HEK293 (cell line): ENCODE results near the gene FRMD8.

Experiments
- CTCF ChIA-PET: fragments of 350-600 bp; formaldehyde crosslinking; extraction: SDS; loops from one replicate; lab custom pipeline; 2021; ENCODE audit warnings: antibody characterized with exemption; lab: Yijun Ruan, JAX
- POLR2A ChIA-PET: fragments of 300-600 bp; formaldehyde crosslinking; extraction: SDS; loops from one replicate; lab custom pipeline; 2020; ENCODE audit warnings: antibody characterized with exemption, inconsistent platforms; lab: Yijun Ruan, JAX
- H3K27ac ChIP-seq: fragments of 200-500 bp; sonication (Bioruptor generic); 2 replicates; pipeline ENCODE4 v1.5.1; 2014; ENCODE audit warnings: low read depth, low read length, control low read depth, inconsistent platforms; ENCODE audit errors: extremely low read depth
- H3K36me3 ChIP-seq, 2 experiments: fragments of 200-500 bp in 1 of 2; sonication (Bioruptor generic) in 1 of 2; 1 replicate in 1 of 2; 2 replicates in 1 of 2; pipeline ENCODE4 v1.5.1; 2014 to 2017; ENCODE audit warnings: inconsistent platforms in 2 of 2, low read length in 2 of 2; ENCODE audit not compliant: control insufficient read depth in 2 of 2, insufficient read depth in 1 of 2
- H3K4me1 ChIP-seq: fragments of 200-500 bp; sonication (Bioruptor generic); 2 replicates; pipeline ENCODE4 v1.5.1; 2014; ENCODE audit warnings: mild to moderate bottlenecking, low read length, inconsistent platforms; ENCODE audit not compliant: control insufficient read depth, insufficient read depth
- H3K4me3 ChIP-seq: 2 replicates; pipeline ENCODE4 v1.5.1; 2011; ENCODE audit warnings: low read depth, mild to moderate bottlenecking, control low read depth, low read length, moderate library complexity
- H3K9me3 ChIP-seq: fragments of 200-500 bp; sonication (Bioruptor generic); 2 replicates; pipeline ENCODE4 v1.5.1; 2014; ENCODE audit warnings: low read depth, low read length, inconsistent platforms; ENCODE audit not compliant: control insufficient read depth, insufficient read depth
- GLIS1 ChIP-seq: fragments of 450-650 bp; formaldehyde crosslinking; IDR thresholded peaks from 2 replicates; pipeline ENCODE4 v1.5.1; 2016; ENCODE audit warnings: missing biosample characterization, missing genetic modification characterization
- KLF1 ChIP-seq: fragments of 450-650 bp; formaldehyde crosslinking; IDR thresholded peaks from 2 replicates; pipeline ENCODE4 v1.5.1; 2016; ENCODE audit warnings: missing biosample characterization, missing genetic modification characterization
- TRIM28 ChIP-seq: IDR thresholded peaks from 2 replicates; pipeline ENCODE4 v1.6.1; 2011; ENCODE audit warnings: low read length, control low read depth, borderline replicate concordance
- ZBTB21 ChIP-seq: fragments of 450-650 bp; formaldehyde crosslinking; IDR thresholded peaks from 2 replicates; pipeline ENCODE4 v1.5.1; 2017; ENCODE audit warnings: missing biosample characterization, missing genetic modification characterization
- ZFP37 ChIP-seq: fragments of 450-650 bp; formaldehyde crosslinking; IDR thresholded peaks from 2 replicates; pipeline ENCODE4 v1.5.1; 2016; ENCODE audit warnings: missing biosample characterization, missing genetic modification characterization
- ZIC2 ChIP-seq: fragments of 450-650 bp; formaldehyde crosslinking; IDR thresholded peaks from 2 replicates; pipeline ENCODE4 v1.5.1; 2016; ENCODE audit warnings: missing biosample characterization, missing genetic modification characterization
- ZNF112 ChIP-seq: fragments of 450-650 bp; formaldehyde crosslinking; IDR thresholded peaks from 2 replicates; pipeline ENCODE4 v1.5.0; 2017; ENCODE audit warnings: missing biosample characterization, missing genetic modification characterization
- ZNF202 ChIP-seq: fragments of 450-650 bp; formaldehyde crosslinking; IDR thresholded peaks from 2 replicates; pipeline ENCODE4 v1.5.1; 2016; ENCODE audit warnings: missing biosample characterization, missing genetic modification characterization, borderline replicate concordance
- ZNF248 ChIP-seq: fragments of 450-650 bp; formaldehyde crosslinking; IDR thresholded peaks from 2 replicates; pipeline ENCODE4 v1.5.1; 2017; ENCODE audit warnings: missing biosample characterization, missing genetic modification characterization
- ZNF37A ChIP-seq: fragments of 450-650 bp; IDR thresholded peaks from 2 replicates; pipeline ENCODE4 v1.5.1; 2018; ENCODE audit warnings: missing biosample characterization, missing genetic modification characterization
- ZNF416 ChIP-seq: fragments of 450-650 bp; formaldehyde crosslinking; IDR thresholded peaks from 2 replicates; pipeline ENCODE4 v1.5.1; 2016; ENCODE audit warnings: missing biosample characterization, missing genetic modification characterization
- ZNF473 ChIP-seq: fragments of 450-650 bp; formaldehyde crosslinking; IDR thresholded peaks from 2 replicates; pipeline ENCODE4 v1.5.1; 2017; ENCODE audit warnings: missing biosample characterization, missing genetic modification characterization
- ZNF521 ChIP-seq: fragments of 450-650 bp; formaldehyde crosslinking; IDR thresholded peaks from 2 replicates; pipeline ENCODE4 v1.5.1; 2017; ENCODE audit warnings: missing biosample characterization, mild to moderate bottlenecking, missing genetic modification characterization
- ZNF544 ChIP-seq: fragments of 450-650 bp; formaldehyde crosslinking; IDR thresholded peaks from 2 replicates; pipeline ENCODE4 v1.5.0; 2017; ENCODE audit warnings: missing biosample characterization, missing genetic modification characterization
- ZNF558 ChIP-seq: fragments of 450-650 bp; formaldehyde crosslinking; IDR thresholded peaks from 2 replicates; pipeline ENCODE4 v1.5.1; 2016; ENCODE audit warnings: missing biosample characterization, missing genetic modification characterization
- ZNF76 ChIP-seq: fragments of 450-650 bp; formaldehyde crosslinking; IDR thresholded peaks from 2 replicates; pipeline ENCODE4; 2016; ENCODE audit warnings: low read depth, missing biosample characterization, missing genetic modification characterization, borderline replicate concordance
- ZNF792 ChIP-seq: fragments of 450-650 bp; formaldehyde crosslinking; IDR thresholded peaks from 2 replicates; pipeline ENCODE4 v1.5.1; 2016; ENCODE audit warnings: missing biosample characterization, missing genetic modification characterization
- ZSCAN16 ChIP-seq: fragments of 450-650 bp; formaldehyde crosslinking; IDR thresholded peaks from 2 replicates; pipeline ENCODE4 v1.5.1; 2016; ENCODE audit warnings: missing biosample characterization, missing genetic modification characterization
- TF ChIP-seq, protein P1 (sequence below): fragments of 450-650 bp; formaldehyde crosslinking; IDR thresholded peaks from 2 replicates; pipeline ENCODE4 v1.5.1; 2017; ENCODE audit warnings: missing biosample characterization, missing genetic modification characterization
- TF ChIP-seq, protein P2 (sequence below): fragments of 450-650 bp; IDR thresholded peaks from 2 replicates; pipeline ENCODE4 v1.5.1; 2018; ENCODE audit warnings: missing biosample characterization, missing genetic modification characterization
- TF ChIP-seq, protein P3 (sequence below): fragments of 450-650 bp; formaldehyde crosslinking; conservative IDR thresholded peaks from 2 replicates; pipeline ENCODE4 v1.5.1; 2016; ENCODE audit warnings: low read depth, missing biosample characterization, missing genetic modification characterization
- TF ChIP-seq, protein P4 (sequence below): sonication (generic); formaldehyde crosslinking; IDR thresholded peaks from 2 replicates; pipeline ENCODE4 v1.8.1; 2022; ENCODE audit warnings: mild to moderate bottlenecking, moderate library complexity, missing genetic modification reagents
- TF ChIP-seq, protein P5 (sequence below): fragments of 450-650 bp; formaldehyde crosslinking; IDR thresholded peaks from 2 replicates; pipeline ENCODE4 v1.5.1; 2016; ENCODE audit warnings: missing biosample characterization, missing genetic modification characterization

The FRMD8 gene

DNA sequence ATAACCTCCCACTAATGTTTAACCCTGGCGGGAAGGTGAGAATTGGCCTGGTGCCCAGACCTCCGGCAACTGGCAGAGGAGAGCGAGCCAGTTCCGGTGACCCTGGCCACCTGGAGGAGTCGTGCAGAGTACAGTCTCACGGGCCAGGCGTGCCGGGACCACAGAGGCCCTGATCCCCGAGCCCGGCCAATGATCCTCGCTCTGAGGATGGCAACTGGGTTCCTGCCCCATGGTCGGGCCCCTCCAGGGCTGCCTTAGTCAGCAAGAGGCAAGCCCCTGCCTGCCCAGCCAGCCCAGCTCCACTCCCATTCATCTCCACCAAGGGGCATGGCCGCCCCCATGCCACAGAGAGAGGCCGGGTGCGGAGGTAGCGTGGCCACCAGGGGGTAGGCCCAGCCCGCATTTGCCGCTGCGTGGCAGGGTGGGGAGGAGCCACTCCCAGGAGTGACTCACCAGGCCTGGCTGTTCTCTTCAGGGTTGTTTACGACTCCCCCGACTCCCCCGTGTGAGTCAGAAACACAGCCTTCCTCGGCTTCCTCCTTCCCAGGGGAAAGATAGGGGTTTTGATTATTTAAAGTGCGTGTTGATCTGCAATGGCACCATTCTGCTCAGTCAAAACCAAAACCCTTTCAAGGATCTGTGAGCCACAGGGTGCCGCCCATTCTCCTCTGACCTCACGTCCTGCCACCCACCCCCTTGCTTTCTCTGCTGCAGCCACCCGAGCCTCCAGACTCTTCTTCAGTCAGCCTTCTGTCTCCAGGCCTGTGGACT is 4.2 kb upstream of the FRMD8 start, which contains the start of gene SLC25A45 (continued):
- TF ChIP-seq, protein P1, sequence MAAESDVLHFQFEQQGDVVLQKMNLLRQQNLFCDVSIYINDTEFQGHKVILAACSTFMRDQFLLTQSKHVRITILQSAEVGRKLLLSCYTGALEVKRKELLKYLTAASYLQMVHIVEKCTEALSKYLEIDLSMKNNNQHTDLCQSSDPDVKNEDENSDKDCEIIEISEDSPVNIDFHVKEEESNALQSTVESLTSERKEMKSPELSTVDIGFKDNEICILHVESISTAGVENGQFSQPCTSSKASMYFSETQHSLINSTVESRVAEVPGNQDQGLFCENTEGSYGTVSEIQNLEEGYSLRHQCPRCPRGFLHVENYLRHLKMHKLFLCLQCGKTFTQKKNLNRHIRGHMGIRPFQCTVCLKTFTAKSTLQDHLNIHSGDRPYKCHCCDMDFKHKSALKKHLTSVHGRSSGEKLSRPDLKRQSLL (tag by site-specific recombination), result no peak
- TF ChIP-seq, protein P2, sequence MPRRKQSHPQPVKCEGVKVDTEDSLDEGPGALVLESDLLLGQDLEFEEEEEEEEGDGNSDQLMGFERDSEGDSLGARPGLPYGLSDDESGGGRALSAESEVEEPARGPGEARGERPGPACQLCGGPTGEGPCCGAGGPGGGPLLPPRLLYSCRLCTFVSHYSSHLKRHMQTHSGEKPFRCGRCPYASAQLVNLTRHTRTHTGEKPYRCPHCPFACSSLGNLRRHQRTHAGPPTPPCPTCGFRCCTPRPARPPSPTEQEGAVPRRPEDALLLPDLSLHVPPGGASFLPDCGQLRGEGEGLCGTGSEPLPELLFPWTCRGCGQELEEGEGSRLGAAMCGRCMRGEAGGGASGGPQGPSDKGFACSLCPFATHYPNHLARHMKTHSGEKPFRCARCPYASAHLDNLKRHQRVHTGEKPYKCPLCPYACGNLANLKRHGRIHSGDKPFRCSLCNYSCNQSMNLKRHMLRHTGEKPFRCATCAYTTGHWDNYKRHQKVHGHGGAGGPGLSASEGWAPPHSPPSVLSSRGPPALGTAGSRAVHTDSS (tag by site-specific recombination), result peak; percentile 90
- TF ChIP-seq, protein P3, sequence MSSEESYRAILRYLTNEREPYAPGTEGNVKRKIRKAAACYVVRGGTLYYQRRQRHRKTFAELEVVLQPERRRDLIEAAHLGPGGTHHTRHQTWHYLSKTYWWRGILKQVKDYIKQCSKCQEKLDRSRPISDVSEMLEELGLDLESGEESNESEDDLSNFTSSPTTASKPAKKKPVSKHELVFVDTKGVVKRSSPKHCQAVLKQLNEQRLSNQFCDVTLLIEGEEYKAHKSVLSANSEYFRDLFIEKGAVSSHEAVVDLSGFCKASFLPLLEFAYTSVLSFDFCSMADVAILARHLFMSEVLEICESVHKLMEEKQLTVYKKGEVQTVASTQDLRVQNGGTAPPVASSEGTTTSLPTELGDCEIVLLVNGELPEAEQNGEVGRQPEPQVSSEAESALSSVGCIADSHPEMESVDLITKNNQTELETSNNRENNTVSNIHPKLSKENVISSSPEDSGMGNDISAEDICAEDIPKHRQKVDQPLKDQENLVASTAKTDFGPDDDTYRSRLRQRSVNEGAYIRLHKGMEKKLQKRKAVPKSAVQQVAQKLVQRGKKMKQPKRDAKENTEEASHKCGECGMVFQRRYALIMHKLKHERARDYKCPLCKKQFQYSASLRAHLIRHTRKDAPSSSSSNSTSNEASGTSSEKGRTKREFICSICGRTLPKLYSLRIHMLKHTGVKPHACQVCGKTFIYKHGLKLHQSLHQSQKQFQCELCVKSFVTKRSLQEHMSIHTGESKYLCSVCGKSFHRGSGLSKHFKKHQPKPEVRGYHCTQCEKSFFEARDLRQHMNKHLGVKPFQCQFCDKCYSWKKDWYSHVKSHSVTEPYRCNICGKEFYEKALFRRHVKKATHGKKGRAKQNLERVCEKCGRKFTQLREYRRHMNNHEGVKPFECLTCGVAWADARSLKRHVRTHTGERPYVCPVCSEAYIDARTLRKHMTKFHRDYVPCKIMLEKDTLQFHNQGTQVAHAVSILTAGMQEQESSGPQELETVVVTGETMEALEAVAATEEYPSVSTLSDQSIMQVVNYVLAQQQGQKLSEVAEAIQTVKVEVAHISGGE (tag by site-specific recombination), result 0 out of 2 replicates have a peak, but pooled peaks have one; percentile 18
- peak; percentile 94 for TF ChIP-seq KLF1
- peak; percentile 47; the same call in 1 of the 2 replicates for TF ChIP-seq ZNF76 (tag by site-specific recombination)
- no peak for TF ChIP-seq ZNF544
- no peak for TF ChIP-seq ZNF521
- TF ChIP-seq ZNF37A (tag by site-specific recombination), result no peak
- TF ChIP-seq, protein P4, sequence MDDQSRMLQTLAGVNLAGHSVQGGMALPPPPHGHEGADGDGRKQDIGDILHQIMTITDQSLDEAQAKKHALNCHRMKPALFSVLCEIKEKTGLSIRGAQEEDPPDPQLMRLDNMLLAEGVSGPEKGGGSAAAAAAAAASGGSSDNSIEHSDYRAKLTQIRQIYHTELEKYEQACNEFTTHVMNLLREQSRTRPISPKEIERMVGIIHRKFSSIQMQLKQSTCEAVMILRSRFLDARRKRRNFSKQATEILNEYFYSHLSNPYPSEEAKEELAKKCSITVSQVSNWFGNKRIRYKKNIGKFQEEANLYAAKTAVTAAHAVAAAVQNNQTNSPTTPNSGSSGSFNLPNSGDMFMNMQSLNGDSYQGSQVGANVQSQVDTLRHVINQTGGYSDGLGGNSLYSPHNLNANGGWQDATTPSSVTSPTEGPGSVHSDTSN, result 0 out of 2 replicates have a peak, but pooled peaks have one; percentile 77
- TF ChIP-seq ZNF416, result no peak
- no peak for TF ChIP-seq ZNF202 (tag by site-specific recombination)
- peak; percentile 77; the same call in 1 of the 2 replicates for TF ChIP-seq ZFP37 (tag by site-specific recombination)
- TF ChIP-seq ZBTB21 (tag by site-specific recombination), result peak; percentile 46; the same call in 1 of the 2 replicates
- no peak for TF ChIP-seq ZNF248 (tag by site-specific recombination)
- no peak for TF ChIP-seq ZNF112 (tag by site-specific recombination)

DNA sequence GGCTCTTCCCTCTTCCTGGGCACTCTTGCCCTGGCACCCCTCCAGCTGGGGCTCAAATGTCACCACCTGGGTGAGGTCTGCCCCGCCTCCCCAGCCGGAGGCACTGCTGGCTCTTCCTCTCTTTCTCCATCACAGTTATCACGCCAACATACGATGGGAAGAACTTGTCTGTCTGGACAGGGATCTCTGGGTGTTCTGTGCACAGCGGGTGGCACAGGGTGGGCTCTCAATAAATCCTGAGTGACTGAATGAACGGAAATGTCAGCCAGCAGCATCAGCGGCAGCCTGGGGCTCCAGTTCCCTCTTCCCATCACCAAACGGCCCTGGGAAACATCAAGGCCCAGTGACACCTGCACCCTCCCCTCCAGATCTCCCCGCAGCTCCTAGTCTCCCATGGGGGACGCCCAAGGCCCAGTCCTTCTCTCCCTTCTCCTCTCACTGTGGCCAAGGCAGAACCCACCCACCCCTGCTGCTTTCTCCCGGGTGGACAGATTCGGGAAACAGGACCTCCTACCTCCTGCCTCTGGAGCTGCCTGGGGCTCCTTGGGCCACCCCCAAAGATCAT is 3.6 kb upstream of the FRMD8 start:
- no peaks in the 10 kb centered on the region for H3K36me3 ChIP-seq
- peak overlapping the region; percentile 24 for H3K4me3 ChIP-seq
- ChIA-PET POLR2A (interaction anchor here (0.7 to 8.3 kb wide), 9 partner anchors 12 to 123 kb away, joined by 3 to 110 read pairs (median 10); partner anchors contain the start of genes DPF2, MALAT1 and NEAT1), CTCF (interaction anchor here (0.6 to 2.5 kb wide), 4 partner anchors 11 to 365 kb away, joined by 3 to 7 read pairs (median 5); no protein-coding TSS in a partner anchor)
- peaks cover 6% of the 10 kb centered on the region; the same call in 1 of the 2 replicates for H3K4me1 ChIP-seq
- no peaks in the 10 kb centered on the region for H3K9me3 ChIP-seq
- peak overlapping the region; percentile 93 for H3K27ac ChIP-seq
- TF ChIP-seq GLIS1 (tag by site-specific recombination), result peak; percentile 2; the same call in 1 of the 2 replicates
- no peak for TF ChIP-seq ZNF558 (tag by site-specific recombination)
- TF ChIP-seq ZSCAN16 (tag by site-specific recombination), result 0 out of 2 replicates have a peak, but pooled peaks have one; percentile 58
- TF ChIP-seq ZNF473 (tag by site-specific recombination), result no peak
- TF ChIP-seq TRIM28, result no peak
- TF ChIP-seq ZIC2 (tag by site-specific recombination), result peak; percentile 74
- TF ChIP-seq, protein P5, sequence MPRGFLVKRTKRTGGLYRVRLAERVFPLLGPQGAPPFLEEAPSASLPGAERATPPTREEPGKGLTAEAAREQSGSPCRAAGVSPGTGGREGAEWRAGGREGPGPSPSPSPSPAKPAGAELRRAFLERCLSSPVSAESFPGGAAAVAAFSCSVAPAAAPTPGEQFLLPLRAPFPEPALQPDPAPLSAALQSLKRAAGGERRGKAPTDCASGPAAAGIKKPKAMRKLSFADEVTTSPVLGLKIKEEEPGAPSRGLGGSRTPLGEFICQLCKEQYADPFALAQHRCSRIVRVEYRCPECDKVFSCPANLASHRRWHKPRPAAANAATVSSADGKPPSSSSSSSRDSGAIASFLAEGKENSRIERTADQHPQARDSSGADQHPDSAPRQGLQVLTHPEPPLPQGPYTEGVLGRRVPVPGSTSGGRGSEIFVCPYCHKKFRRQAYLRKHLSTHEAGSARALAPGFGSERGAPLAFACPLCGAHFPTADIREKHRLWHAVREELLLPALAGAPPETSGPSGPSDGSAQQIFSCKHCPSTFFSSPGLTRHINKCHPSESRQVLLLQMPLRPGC, result no peak
- TF ChIP-seq ZNF792 (tag by site-specific recombination), result no peak
